HepG2 (cell line): ENCODE results near the gene KDM6B. TPM values are rescaled to one million over a fixed set of nuclear protein-coding genes. Genes with fewer than 3 reads are reported as not detected.

Source experiments
- CEBPG ChIP-seq: IDR thresholded peaks from 2 replicates; pipeline ENCODE4 v1.6.1; 2016
- ETV6 ChIP-seq: sonication (generic); formaldehyde crosslinking; conservative IDR thresholded peaks from 2 replicates; pipeline ENCODE4 v1.4.0; 2020; ENCODE audit warnings: missing genetic modification reagents
- IRF9 ChIP-seq: sonication (generic); formaldehyde crosslinking; IDR thresholded peaks from 2 replicates; pipeline ENCODE4 v1.8.0; 2022; ENCODE audit warnings: missing genetic modification reagents, mild to moderate bottlenecking, borderline replicate concordance
- KDM2A ChIP-seq: sonication (generic); formaldehyde crosslinking; IDR thresholded peaks from 2 replicates; pipeline ENCODE4 v1.4.0; 2020; ENCODE audit warnings: low read depth, missing genetic modification reagents, borderline replicate concordance
- KLF13 ChIP-seq: sonication (generic); formaldehyde crosslinking; IDR thresholded peaks from 2 replicates; pipeline ENCODE4 v1.4.0; 2020; ENCODE audit warnings: mild to moderate bottlenecking, missing genetic modification reagents
- RBAK ChIP-seq: sonication (generic); formaldehyde crosslinking; IDR thresholded peaks from 2 replicates; pipeline ENCODE4 v1.5.1; 2020; ENCODE audit warnings: mild to moderate bottlenecking, missing genetic modification reagents
- RXRA ChIP-seq: sonication (generic); formaldehyde crosslinking; IDR thresholded peaks from 2 replicates; pipeline ENCODE4 v1.5.1; 2020; ENCODE audit warnings: missing genetic modification reagents
- SIX1 ChIP-seq: sonication (generic); formaldehyde crosslinking; IDR thresholded peaks from 2 replicates; pipeline ENCODE4 v1.4.0; 2020; ENCODE audit warnings: missing genetic modification reagents, borderline replicate concordance
- SOX6 ChIP-seq, 2 experiments: fragments of 450-650 bp in 1 of 2; sonication (generic) in 1 of 2; formaldehyde crosslinking in 1 of 2; IDR thresholded peaks; 2 replicates each; pipeline versions ENCODE4 v1.4.0 to v1.6.1; 2017 to 2020; ENCODE audit warnings: antibody characterized with exemption in 1 of 2, mild to moderate bottlenecking in 1 of 2, missing genetic modification reagents in 1 of 2
- ZFP62 ChIP-seq: sonication (generic); formaldehyde crosslinking; IDR thresholded peaks from 2 replicates; pipeline ENCODE4 v1.4.0; 2020; ENCODE audit warnings: missing genetic modification reagents
- ZNF224 ChIP-seq: sonication (generic); formaldehyde crosslinking; IDR thresholded peaks from 2 replicates; pipeline ENCODE4 v1.5.0; 2020; ENCODE audit warnings: mild to moderate bottlenecking, missing genetic modification reagents
- ZNF317 ChIP-seq: sonication (generic); formaldehyde crosslinking; IDR thresholded peaks from 2 replicates; pipeline ENCODE4 v1.5.0; 2020; ENCODE audit warnings: mild to moderate bottlenecking, missing genetic modification reagents
- ZNF432 ChIP-seq: sonication (generic); formaldehyde crosslinking; IDR thresholded peaks from 2 replicates; pipeline ENCODE4 v1.5.0; 2020; ENCODE audit warnings: missing genetic modification reagents, mild to moderate bottlenecking, borderline replicate concordance
- ZNF446 ChIP-seq: sonication (generic); formaldehyde crosslinking; IDR thresholded peaks from 2 replicates; pipeline ENCODE4 v1.5.0; 2020; ENCODE audit warnings: mild to moderate bottlenecking, missing genetic modification reagents
- ZNF672 ChIP-seq: sonication (generic); formaldehyde crosslinking; IDR thresholded peaks from 2 replicates; pipeline ENCODE4 v1.8.1; 2022; ENCODE audit warnings: missing genetic modification reagents
- ZNF773 ChIP-seq: sonication (generic); formaldehyde crosslinking; IDR thresholded peaks from 2 replicates; pipeline ENCODE4 v1.4.0; 2020; ENCODE audit warnings: missing genetic modification reagents, borderline replicate concordance
- ZNF777 ChIP-seq: sonication (generic); formaldehyde crosslinking; IDR thresholded peaks from 2 replicates; pipeline ENCODE4 v1.4.0; 2020; ENCODE audit warnings: missing genetic modification reagents
- ZNF790 ChIP-seq: sonication (generic); formaldehyde crosslinking; IDR thresholded peaks from 2 replicates; pipeline ENCODE4 v1.8.0; 2022; ENCODE audit warnings: missing genetic modification reagents, mild to moderate bottlenecking, borderline replicate concordance
- polyA plus RNA-seq, 8 experiments: library from polyadenylated mRNA; depleted of rRNA in 3 of 8; stranded (reverse) in 7 of 8; unstranded in 1 of 8; fragments of >200 nt; fragmentation: Illumina TruSeq in 4 of 8; extraction: Trizol in 4 of 8; gene quantifications; 2 replicates each; pipeline versions ENCODE4 v1.2.1 to v1.2.3, GENCODE V29; 2011 to 2016; ENCODE audit warnings: low read depth in 4 of 8, missing spikeins in 1 of 8, mixed read lengths in 1 of 8; ENCODE audit not compliant: insufficient read depth in 1 of 8
- total RNA-seq, 5 experiments: library from RNA; depleted of rRNA; stranded (reverse); fragments of >200 nt; fragmentation: Illumina TruSeq; extraction: Trizol; gene quantifications; 2 replicates each; pipeline ENCODE4 v1.2.3, GENCODE V29; 2016; ENCODE audit warnings: low read depth in 1 of 5
- TF ChIP-seq, protein P1 (sequence below): sonication (generic); formaldehyde crosslinking; IDR thresholded peaks from 2 replicates; pipeline ENCODE4 v1.4.0; 2020; ENCODE audit warnings: missing genetic modification reagents, low read depth, mild to moderate bottlenecking, borderline replicate concordance
- TF ChIP-seq, protein P2 (sequence below), 2 experiments: IDR thresholded peaks; 2 replicates each; pipeline ENCODE4 v1.6.1; 2011 to 2012; ENCODE audit warnings: low read length in 2 of 2, borderline replicate concordance in 1 of 2, low read depth in 1 of 2, mild to moderate bottlenecking in 1 of 2, moderate library complexity in 1 of 2
- TF ChIP-seq, protein P3 (sequence below): sonication (generic); formaldehyde crosslinking; IDR thresholded peaks from 2 replicates; pipeline ENCODE4 v1.5.1; 2020; ENCODE audit warnings: missing genetic modification reagents, mild to moderate bottlenecking, borderline replicate concordance

KDM6B gene
- total and polyA plus RNA-seq, 2 of the 13 experiments (the other 11 are each of a cell fraction or from before 2014, with no cell fraction given), result 1.3 to 2.1 TPM

- TF ChIP-seq IRF9 (CRISPR knock-in tag), result 0 out of 2 replicates have a peak, but pooled peaks have one; percentile 69
- TF ChIP-seq, protein P1, sequence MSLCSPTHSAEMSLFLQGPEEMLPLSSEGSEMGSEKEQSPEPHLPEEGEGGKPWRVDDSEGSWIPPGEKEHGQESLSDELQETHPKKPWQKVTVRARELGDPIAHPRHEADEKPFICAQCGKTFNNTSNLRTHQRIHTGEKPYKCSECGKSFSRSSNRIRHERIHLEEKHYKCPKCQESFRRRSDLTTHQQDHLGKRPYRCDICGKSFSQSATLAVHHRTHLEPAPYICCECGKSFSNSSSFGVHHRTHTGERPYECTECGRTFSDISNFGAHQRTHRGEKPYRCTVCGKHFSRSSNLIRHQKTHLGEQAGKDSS (CRISPR knock-in tag), result peak; percentile 21; the same call in 1 of the 2 replicates
- TF ChIP-seq ZNF773 (CRISPR knock-in tag), result 0 out of 2 replicates have a peak, but pooled peaks have one; percentile 43
- TF ChIP-seq ZNF672 (CRISPR knock-in tag), result no peak
- peak; percentile 69 for TF ChIP-seq ZNF317
- TF ChIP-seq, protein P2, sequence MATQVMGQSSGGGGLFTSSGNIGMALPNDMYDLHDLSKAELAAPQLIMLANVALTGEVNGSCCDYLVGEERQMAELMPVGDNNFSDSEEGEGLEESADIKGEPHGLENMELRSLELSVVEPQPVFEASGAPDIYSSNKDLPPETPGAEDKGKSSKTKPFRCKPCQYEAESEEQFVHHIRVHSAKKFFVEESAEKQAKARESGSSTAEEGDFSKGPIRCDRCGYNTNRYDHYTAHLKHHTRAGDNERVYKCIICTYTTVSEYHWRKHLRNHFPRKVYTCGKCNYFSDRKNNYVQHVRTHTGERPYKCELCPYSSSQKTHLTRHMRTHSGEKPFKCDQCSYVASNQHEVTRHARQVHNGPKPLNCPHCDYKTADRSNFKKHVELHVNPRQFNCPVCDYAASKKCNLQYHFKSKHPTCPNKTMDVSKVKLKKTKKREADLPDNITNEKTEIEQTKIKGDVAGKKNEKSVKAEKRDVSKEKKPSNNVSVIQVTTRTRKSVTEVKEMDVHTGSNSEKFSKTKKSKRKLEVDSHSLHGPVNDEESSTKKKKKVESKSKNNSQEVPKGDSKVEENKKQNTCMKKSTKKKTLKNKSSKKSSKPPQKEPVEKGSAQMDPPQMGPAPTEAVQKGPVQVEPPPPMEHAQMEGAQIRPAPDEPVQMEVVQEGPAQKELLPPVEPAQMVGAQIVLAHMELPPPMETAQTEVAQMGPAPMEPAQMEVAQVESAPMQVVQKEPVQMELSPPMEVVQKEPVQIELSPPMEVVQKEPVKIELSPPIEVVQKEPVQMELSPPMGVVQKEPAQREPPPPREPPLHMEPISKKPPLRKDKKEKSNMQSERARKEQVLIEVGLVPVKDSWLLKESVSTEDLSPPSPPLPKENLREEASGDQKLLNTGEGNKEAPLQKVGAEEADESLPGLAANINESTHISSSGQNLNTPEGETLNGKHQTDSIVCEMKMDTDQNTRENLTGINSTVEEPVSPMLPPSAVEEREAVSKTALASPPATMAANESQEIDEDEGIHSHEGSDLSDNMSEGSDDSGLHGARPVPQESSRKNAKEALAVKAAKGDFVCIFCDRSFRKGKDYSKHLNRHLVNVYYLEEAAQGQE (IDR thresholded peaks at IDR 0.05; ENCODE audit: borderline replicate concordance in 1 of 2, low read depth in 1 of 2, low read length in 2 of 2), result no peak
- TF ChIP-seq ZNF790, result no peak
- TF ChIP-seq ZFP62, result no peak
- TF ChIP-seq KDM2A, result peak; percentile 99
- no peak for TF ChIP-seq SOX6 (IDR thresholded peaks at IDR 0.05)
- no peak for TF ChIP-seq SOX6 (CRISPR knock-in tag; IDR thresholded peaks at IDR 0.05)
- no peak; the same call in 1 of the 2 replicates for TF ChIP-seq CEBPG (CRISPR knock-in tag)
- no peak; the same call in 1 of the 2 replicates for TF ChIP-seq ETV6 (CRISPR knock-in tag)
- 0 out of 2 replicates have a peak, but pooled peaks have one; percentile 24 for TF ChIP-seq KLF13 (CRISPR knock-in tag)
- 0 out of 2 replicates have a peak, but pooled peaks have one; percentile 73 for TF ChIP-seq RBAK (CRISPR knock-in tag)
- no peak for TF ChIP-seq ZNF224 (CRISPR knock-in tag)
- peak; percentile 78; the same call in 1 of the 2 replicates for TF ChIP-seq RXRA (CRISPR knock-in tag)
- TF ChIP-seq, protein P3, sequence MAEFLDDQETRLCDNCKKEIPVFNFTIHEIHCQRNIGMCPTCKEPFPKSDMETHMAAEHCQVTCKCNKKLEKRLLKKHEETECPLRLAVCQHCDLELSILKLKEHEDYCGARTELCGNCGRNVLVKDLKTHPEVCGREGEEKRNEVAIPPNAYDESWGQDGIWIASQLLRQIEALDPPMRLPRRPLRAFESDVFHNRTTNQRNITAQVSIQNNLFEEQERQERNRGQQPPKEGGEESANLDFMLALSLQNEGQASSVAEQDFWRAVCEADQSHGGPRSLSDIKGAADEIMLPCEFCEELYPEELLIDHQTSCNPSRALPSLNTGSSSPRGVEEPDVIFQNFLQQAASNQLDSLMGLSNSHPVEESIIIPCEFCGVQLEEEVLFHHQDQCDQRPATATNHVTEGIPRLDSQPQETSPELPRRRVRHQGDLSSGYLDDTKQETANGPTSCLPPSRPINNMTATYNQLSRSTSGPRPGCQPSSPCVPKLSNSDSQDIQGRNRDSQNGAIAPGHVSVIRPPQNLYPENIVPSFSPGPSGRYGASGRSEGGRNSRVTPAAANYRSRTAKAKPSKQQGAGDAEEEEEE (CRISPR knock-in tag), result no peak
- TF ChIP-seq ZNF446 (CRISPR knock-in tag), result no peak
- peak; percentile 90 for TF ChIP-seq ZNF777 (CRISPR knock-in tag)
- TF ChIP-seq SIX1 (CRISPR knock-in tag), result no peak
- no peak for TF ChIP-seq ZNF432
These were observed 23.0 kb downstream of the KDM6B start, which contains the start of gene NAA38 (continued) for GRCh38 chr17:7856811-7857712.
